ENCODE data around the gene DNAH17. TPM values are rescaled to one million over a fixed set of nuclear protein-coding genes. Genes with fewer than 3 reads are reported as not detected.

Gene DNAH17
- total RNA-seq, 1 experiment from 2014 or later: 0.76 TPM

GRCh38 chr17:78476149-78476548 is 101.0 kb downstream of the DNAH17 start:
- ChIA-PET CTCF (no interaction called here), POLR2A (ENCODE audit: unreplicated experiment) (no interaction called here)
- Histone ChIP-seq H3F3A (ENCODE audit: insufficient read depth, low read depth) (no peaks in the 10 kb centered on the region), H3K27ac (no peak overlapping the region), H3K27me3 (ENCODE audit: insufficient read depth, low read depth) (no peaks in the 10 kb centered on the region), H3K9me3 (ENCODE audit: insufficient read depth, low read depth) (no peaks in the 10 kb centered on the region), H3K4me2 (no peak overlapping the region), H3K4me1 (replicated peaks; ENCODE audit: insufficient read depth) (no peaks in the 10 kb centered on the region), H2AFZ (no peak overlapping the region), H3K9me2 (ENCODE audit: insufficient read depth) (no peaks in the 10 kb centered on the region), H4K20me1 (ENCODE audit: insufficient read depth) (no peaks in the 10 kb centered on the region), H3K36me3 (ENCODE audit: low read depth) (no peaks in the 10 kb centered on the region), H3K79me2 (ENCODE audit: low read depth) (no peaks in the 10 kb centered on the region), H3K4me3 (no peak overlapping the region)
- intact Hi-C loops (cut with micrococcal nuclease; ENCODE audit: unreplicated experiment): no loop called here
- TF ChIP-seq EZH2 (IDR thresholded peaks at IDR 0.05; ENCODE audit: low read depth) (no peak), CTCF (conservative IDR thresholded peaks at IDR 0.05) (no peak)
- BruUV-seq (replicated peaks): no TSS peak
- no peak for DNase-seq

GRCh38 chr17:78475211-78475610 is 102.0 kb downstream of the DNAH17 start:
- H3K9me3 ChIP-seq (ENCODE audit: insufficient read depth, low read depth): no peaks in the 10 kb centered on the region
- no peaks in the 10 kb centered on the region for H3K4me1 ChIP-seq (replicated peaks; ENCODE audit: insufficient read depth)
- POLR2A ChIA-PET (ENCODE audit: unreplicated experiment): no interaction called here
- H3K4me3 ChIP-seq: no peak overlapping the region
- no peak overlapping the region for H2AFZ ChIP-seq
- no peaks in the 10 kb centered on the region for H3K27me3 ChIP-seq (ENCODE audit: insufficient read depth, low read depth)
- no peaks in the 10 kb centered on the region for H3F3A ChIP-seq (ENCODE audit: insufficient read depth, low read depth)
- no peaks in the 10 kb centered on the region for H3K79me2 ChIP-seq (ENCODE audit: low read depth)
- BruUV-seq (replicated peaks): no TSS peak
- no peak overlapping the region for H3K4me2 ChIP-seq
- H3K36me3 ChIP-seq (ENCODE audit: low read depth): no peaks in the 10 kb centered on the region
- TF ChIP-seq CTCF (conservative IDR thresholded peaks at IDR 0.05) (no peak), EZH2 (IDR thresholded peaks at IDR 0.05; ENCODE audit: low read depth) (no peak)
- CTCF ChIA-PET: interaction anchor here (0.5 kb wide), 1 partner anchor 304 kb away, joined by 3 read pairs; no protein-coding TSS in a partner anchor
- no peaks in the 10 kb centered on the region for H4K20me1 ChIP-seq (ENCODE audit: insufficient read depth)
- intact Hi-C loops (cut with micrococcal nuclease; ENCODE audit: unreplicated experiment): no loop called here
- no peaks in the 10 kb centered on the region for H3K9me2 ChIP-seq (ENCODE audit: insufficient read depth)
- H3K27ac ChIP-seq: no peak overlapping the region
- no peak for DNase-seq

DNA sequence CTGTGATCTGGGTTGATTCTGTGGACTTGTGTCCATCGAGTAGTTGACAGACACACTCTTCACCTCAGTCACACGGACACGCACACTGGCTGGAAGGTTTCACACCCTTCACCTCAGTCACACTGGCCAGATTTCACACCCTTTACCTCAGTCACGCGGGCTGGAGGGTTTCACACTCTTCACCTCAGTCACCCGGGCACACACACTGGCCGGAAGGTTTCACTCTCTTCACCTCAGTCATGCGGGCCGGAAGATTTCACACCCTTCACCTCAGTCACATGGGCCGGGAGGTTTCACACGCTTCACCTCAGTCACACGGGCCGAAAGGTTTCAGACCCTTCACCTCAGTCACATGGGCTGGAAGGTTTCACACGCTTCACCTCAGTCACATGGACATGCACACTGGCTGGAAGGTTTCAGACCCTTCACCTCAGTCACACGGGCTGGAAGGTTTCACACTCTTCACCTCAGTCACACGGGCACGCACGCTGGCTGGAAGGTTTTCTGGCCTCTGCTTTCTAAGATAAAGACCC is 102.5 kb downstream of the DNAH17 start:
- Histone ChIP-seq H4K20me1 (ENCODE audit: insufficient read depth) (no peaks in the 10 kb centered on the region), H3K9me2 (ENCODE audit: insufficient read depth) (no peaks in the 10 kb centered on the region), H3K4me3 (no peak overlapping the region), H2AFZ (no peak overlapping the region), H3K79me2 (ENCODE audit: low read depth) (no peaks in the 10 kb centered on the region), H3K4me1 (replicated peaks; ENCODE audit: insufficient read depth) (no peaks in the 10 kb centered on the region), H3F3A (ENCODE audit: insufficient read depth, low read depth) (no peaks in the 10 kb centered on the region), H3K9me3 (ENCODE audit: insufficient read depth, low read depth) (no peaks in the 10 kb centered on the region), H3K4me2 (no peak overlapping the region), H3K36me3 (ENCODE audit: low read depth) (no peaks in the 10 kb centered on the region), H3K27me3 (ENCODE audit: insufficient read depth, low read depth) (no peaks in the 10 kb centered on the region), H3K27ac (no peak overlapping the region)
- no peak for DNase-seq
- intact Hi-C loops (cut with micrococcal nuclease; ENCODE audit: unreplicated experiment): no loop called here
- ChIA-PET POLR2A (ENCODE audit: unreplicated experiment) (no interaction called here), CTCF (no interaction called here)
- no TSS peak for BruUV-seq (replicated peaks)
- TF ChIP-seq EZH2 (IDR thresholded peaks at IDR 0.05; ENCODE audit: low read depth) (no peak), CTCF (conservative IDR thresholded peaks at IDR 0.05) (no peak)
